ENCODE data around the gene ASB2.

DNA sequence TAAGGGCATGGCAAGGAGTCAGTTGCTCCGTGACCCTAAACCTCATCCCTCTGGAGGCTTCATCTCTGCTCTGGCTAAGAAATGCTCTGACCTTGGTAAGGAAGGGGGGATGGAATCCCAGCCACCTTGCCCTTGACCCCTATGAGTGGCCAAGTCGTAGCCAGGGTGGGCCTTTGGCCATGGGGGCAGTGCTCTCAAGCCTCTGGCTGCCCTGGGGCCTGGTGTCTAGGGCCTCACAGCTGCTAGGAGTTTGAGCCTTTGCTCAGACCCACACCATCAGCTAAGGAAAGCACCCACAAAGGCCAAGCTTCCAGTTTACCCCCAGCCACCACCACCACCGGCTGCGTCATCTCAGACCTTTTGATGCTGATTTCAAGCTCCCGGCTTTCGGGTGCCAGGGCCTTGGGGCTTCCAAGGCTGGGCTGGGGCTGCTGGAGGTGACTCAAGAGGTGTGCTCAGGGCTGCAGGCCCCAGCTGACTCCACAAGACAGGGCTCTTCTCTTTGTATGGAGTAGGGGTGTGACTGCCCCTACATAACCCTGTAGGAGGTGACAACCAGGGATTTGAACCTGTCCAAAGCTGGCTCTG lies 3.7 kb downstream of the ASB2 start:
- TF ChIP-seq, protein P1, sequence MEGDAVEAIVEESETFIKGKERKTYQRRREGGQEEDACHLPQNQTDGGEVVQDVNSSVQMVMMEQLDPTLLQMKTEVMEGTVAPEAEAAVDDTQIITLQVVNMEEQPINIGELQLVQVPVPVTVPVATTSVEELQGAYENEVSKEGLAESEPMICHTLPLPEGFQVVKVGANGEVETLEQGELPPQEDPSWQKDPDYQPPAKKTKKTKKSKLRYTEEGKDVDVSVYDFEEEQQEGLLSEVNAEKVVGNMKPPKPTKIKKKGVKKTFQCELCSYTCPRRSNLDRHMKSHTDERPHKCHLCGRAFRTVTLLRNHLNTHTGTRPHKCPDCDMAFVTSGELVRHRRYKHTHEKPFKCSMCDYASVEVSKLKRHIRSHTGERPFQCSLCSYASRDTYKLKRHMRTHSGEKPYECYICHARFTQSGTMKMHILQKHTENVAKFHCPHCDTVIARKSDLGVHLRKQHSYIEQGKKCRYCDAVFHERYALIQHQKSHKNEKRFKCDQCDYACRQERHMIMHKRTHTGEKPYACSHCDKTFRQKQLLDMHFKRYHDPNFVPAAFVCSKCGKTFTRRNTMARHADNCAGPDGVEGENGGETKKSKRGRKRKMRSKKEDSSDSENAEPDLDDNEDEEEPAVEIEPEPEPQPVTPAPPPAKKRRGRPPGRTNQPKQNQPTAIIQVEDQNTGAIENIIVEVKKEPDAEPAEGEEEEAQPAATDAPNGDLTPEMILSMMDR (IDR thresholded peaks at IDR 0.05), result no peak
- TF ChIP-seq POLR2AphosphoS5 (IDR thresholded peaks at IDR 0.05), result no peak

Data from prostate gland (tissue), 2 donors.